ENCODE measurements around the gene L3HYPDH.
"Not testable (repeated sequence)": the region's sequence is repeated elsewhere in the genome, so short reads cannot be mapped to it uniquely, and the experiment has no call there.

The L3HYPDH gene

DNA sequence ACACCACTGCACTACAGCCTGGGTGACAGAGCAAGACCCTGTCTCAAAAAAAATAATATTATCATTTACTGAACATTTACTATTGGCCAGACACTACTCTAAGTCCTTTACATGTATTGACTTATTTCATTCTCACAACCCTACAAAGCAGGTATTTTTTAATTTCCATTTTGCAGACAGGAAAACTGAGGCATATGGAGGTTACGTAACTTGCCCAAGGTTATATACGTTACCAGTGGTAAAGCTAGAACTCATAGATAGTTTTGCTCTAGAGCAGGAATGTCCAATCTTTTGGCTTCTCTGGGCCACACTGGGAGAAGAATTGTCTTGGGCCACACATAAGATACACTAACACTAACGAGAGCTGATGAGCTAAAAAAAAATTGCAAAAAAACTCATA lies 5.7 kb downstream of the L3HYPDH start:
- DNase-seq (ENCODE audit: low read depth in 2 of 2) = no peak

GRCh38 chr14:59475709-59476108 lies 8.5 kb downstream of the L3HYPDH start:
- DNase-seq (ENCODE audit: low read depth in 2 of 2) = no peak

DNA sequence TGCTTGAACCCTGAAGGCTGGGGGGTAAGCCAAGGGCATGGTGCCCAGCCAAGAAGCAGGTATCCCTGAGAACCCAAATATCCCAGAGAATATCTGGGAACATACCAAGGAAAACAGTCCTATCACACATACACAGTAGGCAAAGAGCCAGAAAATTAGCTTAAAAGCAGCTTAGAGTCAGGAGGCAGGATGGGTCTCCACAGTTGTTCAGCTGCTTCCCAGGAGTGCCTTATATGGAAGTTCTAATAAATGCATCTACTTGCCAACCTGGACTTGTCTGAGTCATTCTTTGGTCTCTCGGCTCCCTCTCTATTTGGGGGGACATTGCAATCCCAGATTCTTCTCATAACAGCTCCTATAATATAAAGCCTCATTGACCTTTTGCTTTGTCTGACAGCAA lies 10.0 kb downstream of the L3HYPDH start:
- no peak for DNase-seq (ENCODE audit: low read depth in 2 of 2)

DNA sequence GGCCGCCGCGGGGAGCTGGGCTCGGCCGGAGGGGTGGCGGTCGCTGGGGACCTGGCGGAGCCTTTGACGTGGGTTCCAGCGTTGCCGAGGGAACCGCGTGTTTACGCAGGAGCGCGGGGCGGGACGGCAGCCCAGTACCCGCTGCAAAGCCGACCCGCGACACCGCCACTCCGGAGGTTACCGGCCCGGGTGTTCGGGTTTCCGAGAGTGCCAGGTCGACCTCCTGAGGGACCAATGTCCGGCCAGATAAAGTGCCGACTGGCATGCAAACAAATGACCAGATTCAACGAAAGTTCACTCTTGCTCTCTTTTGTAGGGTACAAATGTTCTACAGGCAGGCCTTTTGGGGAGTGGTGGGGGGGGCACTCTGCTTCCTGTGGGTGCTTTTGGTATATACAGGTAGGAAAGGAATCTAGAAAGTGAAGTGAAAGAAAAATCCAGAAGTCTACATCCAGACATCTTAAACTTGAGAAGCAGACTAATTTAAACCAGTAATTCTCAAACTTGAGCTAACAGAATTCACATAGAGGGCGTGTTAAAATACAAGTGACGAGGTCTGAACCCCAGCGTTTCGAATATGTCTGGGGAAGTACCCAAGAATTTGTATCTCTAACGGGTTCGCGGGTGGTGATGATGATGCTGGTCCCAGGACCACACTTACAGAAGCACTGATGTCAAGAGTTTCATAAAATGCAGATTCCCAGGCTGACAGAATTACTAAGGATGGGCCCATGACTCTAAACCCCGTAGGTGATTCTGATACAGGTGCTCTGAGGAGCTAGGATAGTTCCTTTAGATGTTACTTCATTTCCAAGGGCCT lies 18.7 kb downstream of the L3HYPDH start, which contains the start of gene GPR135:
GPR135 (minus strand) TSS at position 65 of the 820 bp plus-strand sequence. CDS start 154 bp downstream, outside the sequence.
- peak in 1 of 2 donors; percentile 16 for DNase-seq (ENCODE audit: low read depth in 2 of 2)

DNA sequence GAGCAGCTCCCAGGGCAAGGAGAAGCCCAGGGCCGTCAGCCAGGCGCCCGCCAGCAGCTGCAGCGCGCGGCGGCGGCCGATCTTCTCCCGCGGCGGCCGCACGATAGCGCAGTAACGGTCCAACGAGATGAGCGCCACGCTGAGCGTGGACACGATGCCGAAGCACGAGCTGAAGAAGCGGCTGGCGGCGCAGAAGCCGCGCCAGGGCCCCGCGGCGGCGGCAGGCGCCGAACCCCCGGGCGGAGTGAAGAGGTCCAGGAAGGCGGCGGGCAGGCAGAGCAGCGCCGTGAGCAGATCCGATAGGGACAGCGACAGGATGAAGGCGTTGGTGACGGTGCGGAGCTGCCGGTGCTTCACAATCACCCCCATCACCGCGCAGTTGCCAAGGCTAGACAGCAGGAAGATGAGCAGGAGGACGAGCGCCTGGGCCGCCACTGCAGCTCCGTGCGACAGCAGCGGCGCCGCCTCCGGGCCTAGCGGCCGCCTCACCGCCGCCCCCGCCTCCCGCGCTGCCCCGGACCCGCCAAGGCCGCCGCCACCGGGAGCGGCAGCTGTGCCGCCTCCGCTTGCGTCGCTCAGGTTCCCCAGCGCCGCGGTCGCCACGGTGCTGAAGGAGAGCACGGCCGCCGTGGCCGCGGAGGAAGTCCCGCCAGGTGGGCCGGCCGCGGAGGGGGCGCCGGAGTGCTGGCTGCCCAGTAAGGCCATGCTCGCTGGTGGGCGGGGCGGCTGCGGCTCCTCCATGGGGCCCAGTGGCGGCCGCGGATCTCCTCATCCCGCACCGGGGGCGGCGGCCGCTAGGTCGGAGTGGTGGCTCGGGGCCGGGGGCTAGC lies 19.5 kb downstream of the L3HYPDH start:
- peak; percentile 23 to 46 for DNase-seq (ENCODE audit: low read depth in 2 of 2)

DNA sequence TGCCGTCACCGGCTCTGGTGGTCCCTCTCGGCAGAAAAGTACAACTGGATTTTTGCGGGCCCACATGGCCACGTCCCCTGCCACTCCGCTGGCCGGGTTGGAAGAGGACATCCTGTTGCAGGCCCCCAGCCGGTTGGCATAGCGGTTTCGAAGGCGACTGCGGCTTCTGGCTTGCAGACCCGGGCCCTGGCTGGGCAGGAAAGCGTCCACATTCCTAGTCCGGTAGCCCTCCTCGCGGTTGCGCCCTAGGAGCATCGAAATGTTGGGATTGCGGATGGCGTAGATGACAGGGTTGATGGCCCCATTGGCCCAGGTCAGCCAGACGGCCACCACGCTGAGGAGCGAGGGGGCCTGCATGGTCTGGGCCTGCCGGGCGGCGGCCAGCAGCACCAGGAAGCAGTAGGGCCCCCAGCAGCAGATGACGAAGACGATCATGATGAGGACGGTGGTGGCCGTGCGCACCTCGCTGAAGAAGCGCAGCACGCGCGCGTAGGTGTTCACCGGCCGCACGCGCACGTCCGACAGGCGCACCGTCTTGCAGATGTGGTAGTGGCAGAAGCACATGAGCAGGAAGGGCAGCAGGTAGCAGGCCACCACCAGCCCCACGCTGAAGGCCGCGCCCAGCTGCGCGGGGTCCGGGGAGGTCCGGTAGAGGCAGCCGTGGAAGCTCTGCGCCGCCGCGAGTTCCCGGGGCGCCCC lies 20.3 kb downstream of the L3HYPDH start:
- DNase-seq (ENCODE audit: low read depth in 2 of 2) = peak in 1 of 2 donors; percentile 20

DNA sequence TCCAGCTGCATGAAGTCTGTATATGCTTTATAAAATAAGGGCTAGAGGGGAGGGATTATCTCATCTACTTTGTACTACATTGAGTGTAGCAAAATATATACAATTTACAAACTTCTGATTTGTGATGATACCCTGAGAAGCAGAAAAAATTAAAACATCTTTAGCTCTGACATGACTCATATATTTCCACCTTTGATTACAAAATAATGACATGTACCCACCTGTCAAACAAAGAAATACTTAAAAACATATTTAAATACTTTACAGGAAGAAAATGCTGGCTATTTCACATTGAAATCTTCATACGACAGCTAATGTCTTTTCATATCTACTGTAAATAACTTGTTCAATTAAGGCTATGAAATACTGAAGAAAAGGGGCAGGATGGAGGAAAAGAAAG lies 22.3 kb downstream of the L3HYPDH start:
- no peak for DNase-seq (ENCODE audit: low read depth in 2 of 2)

- no peak for DNase-seq (ENCODE audit: low read depth in 2 of 2)
These were observed 23.8 kb downstream of the L3HYPDH start for GRCh38 chr14:59460378-59460777.

GRCh38 chr14:59458486-59458885 lies 25.7 kb downstream of the L3HYPDH start:
- DNase-seq (ENCODE audit: low read depth in 2 of 2) = no peak

GRCh38 chr14:59455411-59455810 lies 28.8 kb downstream of the L3HYPDH start:
- DNase-seq (ENCODE audit: low read depth in 2 of 2) = no peak

- no peak for DNase-seq (ENCODE audit: low read depth in 2 of 2)
These were observed 30.1 kb downstream of the L3HYPDH start for GRCh38 chr14:59454139-59454538.

- no peak for DNase-seq (ENCODE audit: low read depth in 2 of 2)
These were observed 32.4 kb downstream of the L3HYPDH start for GRCh38 chr14:59451849-59452248.

- no peak for DNase-seq (ENCODE audit: low read depth in 2 of 2)
These were observed 33.5 kb downstream of the L3HYPDH start for GRCh38 chr14:59450716-59451115.

DNA sequence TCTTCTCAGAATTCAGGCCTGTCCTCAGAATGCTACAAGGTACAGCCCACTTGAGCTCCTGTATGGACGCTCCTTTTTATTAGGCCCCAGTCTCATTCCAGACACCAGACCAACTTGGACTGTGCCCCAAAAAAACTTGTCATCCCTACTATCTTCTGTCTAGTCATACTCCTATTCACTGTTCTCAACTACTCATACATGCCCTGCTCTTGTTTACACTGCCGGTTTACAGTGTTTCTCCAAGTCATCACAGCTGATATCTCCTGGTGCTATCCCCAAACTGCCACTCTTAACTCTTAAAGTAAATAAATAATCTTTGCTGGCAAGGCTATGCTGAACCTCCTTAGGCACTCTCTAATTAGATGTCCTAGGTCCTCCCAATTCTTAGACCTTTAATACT lies 35.5 kb downstream of the L3HYPDH start:
- not testable (repeated sequence) for DNase-seq (ENCODE audit: low read depth in 2 of 2)

DNA sequence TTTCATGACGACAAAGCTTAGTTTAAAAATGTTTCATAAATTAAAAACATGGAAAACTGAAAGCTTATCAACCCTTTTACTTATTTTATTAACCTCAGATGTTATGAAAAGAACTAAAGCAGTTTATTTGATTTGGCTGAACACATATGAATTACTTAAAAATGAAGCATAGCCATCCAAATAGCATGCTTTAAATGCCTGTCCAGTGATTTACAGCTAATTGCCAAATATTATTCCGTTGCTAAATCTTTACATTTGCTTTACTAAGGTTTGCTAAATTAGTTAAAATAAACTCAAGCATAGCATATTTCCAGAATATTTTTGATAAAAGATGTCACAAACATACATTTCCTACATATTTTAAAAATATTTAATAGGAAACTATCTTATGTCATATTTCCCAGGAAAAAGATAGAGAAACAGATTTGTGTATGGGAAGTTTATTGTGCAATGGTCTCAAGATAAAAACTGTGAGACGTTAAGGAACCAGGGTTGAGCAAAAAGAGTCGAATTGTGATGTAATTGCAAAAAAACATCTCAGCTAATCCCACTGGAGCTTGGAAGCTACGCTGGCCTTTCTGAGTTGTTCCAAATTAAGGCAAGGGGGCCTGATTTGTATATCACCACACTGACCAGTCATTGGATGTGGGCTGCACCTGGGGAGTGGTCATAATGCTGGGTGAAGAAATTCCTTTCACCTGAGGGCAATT lies 44.8 kb downstream of the L3HYPDH start:
- DNase-seq (ENCODE audit: low read depth in 2 of 2) = no peak

- no peak for DNase-seq (ENCODE audit: low read depth in 2 of 2)
These were observed 46.0 kb downstream of the L3HYPDH start for GRCh38 chr14:59438195-59438647.

DNA sequence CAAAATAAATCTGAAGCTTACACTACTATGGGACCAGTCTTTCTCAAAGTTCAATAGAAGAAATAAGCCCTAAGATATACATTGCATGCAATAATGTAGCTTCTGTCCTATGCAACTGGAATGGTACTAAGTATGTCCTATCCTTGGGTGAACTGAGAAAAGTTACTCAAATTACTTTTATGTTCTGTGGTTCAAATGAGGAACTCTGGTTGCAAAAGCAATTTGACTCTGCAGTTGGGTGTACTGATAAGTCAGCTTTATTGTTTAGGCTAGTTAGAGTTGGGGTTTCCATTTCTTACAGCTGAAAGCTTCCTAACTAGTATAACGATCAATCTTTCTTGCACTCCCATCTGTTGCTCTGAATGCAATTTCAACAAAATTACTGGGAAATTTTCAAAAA lies 48.2 kb downstream of the L3HYPDH start:
- no peak for DNase-seq (ENCODE audit: low read depth in 2 of 2)

- no peak for DNase-seq (ENCODE audit: low read depth in 2 of 2)
These were observed 49.1 kb downstream of the L3HYPDH start for GRCh38 chr14:59435101-59435500.

DNA sequence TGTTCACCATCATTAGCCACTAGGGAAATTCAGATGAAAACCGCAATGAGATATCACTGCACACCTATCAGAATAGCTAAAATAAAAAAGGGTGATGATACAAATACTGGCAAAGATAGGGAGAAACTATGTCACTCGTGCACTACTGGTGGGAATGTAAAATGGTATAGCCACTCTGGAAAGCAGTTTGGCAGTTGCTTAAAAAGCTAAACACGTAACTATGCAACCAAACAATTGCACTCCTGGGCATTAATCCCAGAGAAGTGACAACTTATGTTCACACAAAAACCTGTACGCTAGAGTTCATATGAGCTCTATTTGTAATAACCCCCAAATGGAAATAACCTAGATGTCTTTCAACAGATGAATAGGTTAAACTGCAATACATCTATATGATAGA lies 54.4 kb downstream of the L3HYPDH start:
- no peak for DNase-seq (ENCODE audit: low read depth in 2 of 2)

- DNase-seq (ENCODE audit: low read depth in 2 of 2) = no peak
These were observed 55.6 kb downstream of the L3HYPDH start for GRCh38 chr14:59428581-59429012.

All from stimulated activated CD4-positive, alpha-beta T cell treated with anti-CD3 and anti-CD28 coated beads, Interleukin-1b, Interleukin-23, amount 100 ng/mL, for 4 hours (primary cell).